ENCODE measurements around the gene MRGPRX2. TPM values are rescaled to one million over a fixed set of nuclear protein-coding genes. Genes with fewer than 3 reads are reported as not detected.
A peak's percentile ranks its signal among the peaks of the same experiment; 100 is the strongest.

Gene MRGPRX2
- total and polyA plus RNA-seq, 4 experiments from 2014 or later, result not detected

GRCh38 chr11:19055905-19056304, 4.6 kb downstream of the MRGPRX2 start:
- H3K4me3 Mint-ChIP-seq, result no peak overlapping the region
- peaks cover 8 to 17% (median 11%) of the 10 kb centered on the region in 4 donors for H3K4me1 Mint-ChIP-seq
- DNase-seq, result no peak
- Histone ChIP-seq H3K9me3 (ENCODE audit: control insufficient read depth in 1 of 2, low read length in 2 of 2) (no peaks in the 10 kb centered on the region), H3K4me1 (ENCODE audit: insufficient read depth, low read length) (peaks cover 8% of the 10 kb centered on the region), H3K27ac (ENCODE audit: low read depth, low read length) (no peak overlapping the region), H3K4me3 (ENCODE audit: low read length in 2 of 2) (no peak overlapping the region), H3K27me3 (ENCODE audit: insufficient read depth, low read length) (no peaks in the 10 kb centered on the region), H3K36me3 (ENCODE audit: insufficient read depth, low read length) (no peaks in the 10 kb centered on the region)
- intact Hi-C loops (cut with micrococcal nuclease), result no loop called here
- ChIA-PET POLR2A (ENCODE audit: partially characterized antibody) (no interaction called here), CTCF (ENCODE audit: partially characterized antibody) (interaction anchor here (7.1 kb wide), 1 partner anchor 16 kb away, joined by 50 read pairs; no protein-coding TSS in a partner anchor)
- no peaks in the 10 kb centered on the region for H3K36me3 Mint-ChIP-seq
- H3K9me3 Mint-ChIP-seq, result peaks cover 0 to 4% (median 0%) of the 10 kb centered on the region in 8 donors
- H3K27me3 Mint-ChIP-seq, result peaks cover 0 to 3% of the 10 kb centered on the region in 2 donors
- peak overlapping the region in 2 of 7 donors; percentile 56 to 64 for H3K27ac Mint-ChIP-seq

- H3K4me1 Mint-ChIP-seq, result peaks cover 1 to 8% (median 2%) of the 10 kb centered on the region in 4 donors
- H3K9me3 Mint-ChIP-seq, result peaks cover 0 to 7% (median under 1%) of the 10 kb centered on the region in 8 donors
- POLR2A ChIA-PET (ENCODE audit: partially characterized antibody), result no interaction called here
- no peak overlapping the region for H3K4me3 ChIP-seq (ENCODE audit: low read length in 2 of 2)
- DNase-seq, result no peak
- H3K36me3 Mint-ChIP-seq, result no peaks in the 10 kb centered on the region
- no peaks in the 10 kb centered on the region for H3K9me3 ChIP-seq (ENCODE audit: control insufficient read depth in 1 of 2, low read length in 2 of 2)
- H3K4me3 Mint-ChIP-seq, result no peak overlapping the region
- no peaks in the 10 kb centered on the region for H3K36me3 ChIP-seq (ENCODE audit: insufficient read depth, low read length)
- H3K4me1 ChIP-seq (ENCODE audit: insufficient read depth, low read length), result no peaks in the 10 kb centered on the region
- intact Hi-C loops (cut with micrococcal nuclease), result no loop called here
- no peak overlapping the region for H3K27ac ChIP-seq (ENCODE audit: low read depth, low read length)
- H3K27me3 Mint-ChIP-seq, result peaks cover 0 to 3% of the 10 kb centered on the region in 2 donors
- H3K27me3 ChIP-seq (ENCODE audit: insufficient read depth, low read length), result no peaks in the 10 kb centered on the region
- H3K27ac Mint-ChIP-seq, result no peak overlapping the region
- CTCF ChIA-PET (ENCODE audit: partially characterized antibody), result interaction anchor here (1.4 kb wide), 1 partner anchor 22 kb away, joined by 5 read pairs; no protein-coding TSS in a partner anchor
These were observed 5.5 kb downstream of the MRGPRX2 start for GRCh38 chr11:19055016-19055415.

GRCh38 chr11:19053909-19054308, 6.6 kb downstream of the MRGPRX2 start:
- H3K27ac ChIP-seq (ENCODE audit: low read depth, low read length), result no peak overlapping the region
- no peaks in the 10 kb centered on the region for H3K27me3 ChIP-seq (ENCODE audit: insufficient read depth, low read length)
- intact Hi-C loops (cut with micrococcal nuclease), result no loop called here
- H3K4me3 Mint-ChIP-seq, result no peak overlapping the region
- peaks cover 0 to 3% of the 10 kb centered on the region in 2 donors for H3K27me3 Mint-ChIP-seq
- H3K27ac Mint-ChIP-seq, result no peak overlapping the region
- ChIA-PET POLR2A (ENCODE audit: partially characterized antibody) (no interaction called here), CTCF (ENCODE audit: partially characterized antibody) (interaction anchor here (1.0 to 4.1 kb wide), 3 partner anchors 18 to 30 kb away, joined by 3 to 25 read pairs (median 5); no protein-coding TSS in a partner anchor)
- no peaks in the 10 kb centered on the region for H3K36me3 ChIP-seq (ENCODE audit: insufficient read depth, low read length)
- peaks cover 0 to 10% (median under 1%) of the 10 kb centered on the region in 8 donors for H3K9me3 Mint-ChIP-seq
- no peaks in the 10 kb centered on the region for H3K4me1 ChIP-seq (ENCODE audit: insufficient read depth, low read length)
- DNase-seq, result no peak
- no peaks in the 10 kb centered on the region for H3K36me3 Mint-ChIP-seq
- no peaks in the 10 kb centered on the region for H3K9me3 ChIP-seq (ENCODE audit: control insufficient read depth in 1 of 2, low read length in 2 of 2)
- no peak overlapping the region for H3K4me3 ChIP-seq (ENCODE audit: low read length in 2 of 2)
- no peaks in the 10 kb centered on the region for H3K4me1 Mint-ChIP-seq

GRCh38 chr11:19050281-19050680, 10.2 kb downstream of the MRGPRX2 start:
- Mint-ChIP-seq H3K9me3 (peaks cover 0 to 10% (median 0%) of the 10 kb centered on the region in 8 donors), H3K4me3 (no peak overlapping the region), H3K27me3 (peaks cover 6 to 10% of the 10 kb centered on the region in 2 donors), H3K4me1 (no peaks in the 10 kb centered on the region), H3K36me3 (no peaks in the 10 kb centered on the region), H3K27ac (no peak overlapping the region)
- Histone ChIP-seq H3K4me3 (ENCODE audit: low read length in 2 of 2) (no peak overlapping the region), H3K27me3 (ENCODE audit: insufficient read depth, low read length) (no peaks in the 10 kb centered on the region), H3K36me3 (ENCODE audit: insufficient read depth, low read length) (no peaks in the 10 kb centered on the region), H3K9me3 (ENCODE audit: control insufficient read depth in 1 of 2, low read length in 2 of 2) (no peaks in the 10 kb centered on the region), H3K27ac (ENCODE audit: low read depth, low read length) (no peak overlapping the region), H3K4me1 (ENCODE audit: insufficient read depth, low read length) (no peaks in the 10 kb centered on the region)
- ChIA-PET CTCF (ENCODE audit: partially characterized antibody) (interaction anchor here (4.1 kb wide), 1 partner anchor 22 kb away, joined by 25 read pairs; no protein-coding TSS in a partner anchor), POLR2A (ENCODE audit: partially characterized antibody) (no interaction called here)
- no peak for DNase-seq
- intact Hi-C loops (cut with micrococcal nuclease), result no loop called here

GRCh38 chr11:19049351-19049750, 11.2 kb downstream of the MRGPRX2 start:
- Mint-ChIP-seq H3K36me3 (no peaks in the 10 kb centered on the region), H3K27ac (no peak overlapping the region), H3K4me3 (no peak overlapping the region), H3K4me1 (no peaks in the 10 kb centered on the region), H3K27me3 (peaks cover 6 to 13% of the 10 kb centered on the region in 2 donors), H3K9me3 (peaks cover 0 to 10% (median 1%) of the 10 kb centered on the region in 8 donors)
- H3K4me3 ChIP-seq (ENCODE audit: low read length in 2 of 2), result no peak overlapping the region
- no peaks in the 10 kb centered on the region for H3K9me3 ChIP-seq (ENCODE audit: control insufficient read depth in 1 of 2, low read length in 2 of 2)
- no peaks in the 10 kb centered on the region for H3K36me3 ChIP-seq (ENCODE audit: insufficient read depth, low read length)
- no peaks in the 10 kb centered on the region for H3K4me1 ChIP-seq (ENCODE audit: insufficient read depth, low read length)
- DNase-seq, result no peak
- CTCF ChIA-PET (ENCODE audit: partially characterized antibody), result no interaction called here
- POLR2A ChIA-PET (ENCODE audit: partially characterized antibody), result no interaction called here
- H3K27ac ChIP-seq (ENCODE audit: low read depth, low read length), result no peak overlapping the region
- no peaks in the 10 kb centered on the region for H3K27me3 ChIP-seq (ENCODE audit: insufficient read depth, low read length)
- intact Hi-C loops (cut with micrococcal nuclease), result no loop called here

- Histone ChIP-seq H3K27ac (ENCODE audit: low read depth, low read length) (no peak overlapping the region), H3K4me3 (ENCODE audit: low read length in 2 of 2) (no peak overlapping the region), H3K36me3 (ENCODE audit: insufficient read depth, low read length) (no peaks in the 10 kb centered on the region), H3K4me1 (ENCODE audit: insufficient read depth, low read length) (no peaks in the 10 kb centered on the region), H3K9me3 (ENCODE audit: control insufficient read depth in 1 of 2, low read length in 2 of 2) (no peaks in the 10 kb centered on the region), H3K27me3 (ENCODE audit: insufficient read depth, low read length) (no peaks in the 10 kb centered on the region)
- Mint-ChIP-seq H3K36me3 (no peaks in the 10 kb centered on the region), H3K27me3 (peaks cover 14 to 18% of the 10 kb centered on the region in 2 donors), H3K4me3 (no peak overlapping the region), H3K9me3 (peaks cover 0 to 22% (median 13%) of the 10 kb centered on the region in 8 donors), H3K4me1 (no peaks in the 10 kb centered on the region), H3K27ac (no peak overlapping the region)
- intact Hi-C loops (cut with micrococcal nuclease), result no loop called here
- POLR2A ChIA-PET (ENCODE audit: partially characterized antibody), result no interaction called here
- no peak for DNase-seq
- CTCF ChIA-PET (ENCODE audit: partially characterized antibody), result interaction anchor here (1.7 kb wide), 1 partner anchor 36 kb away, joined by 5 read pairs; no protein-coding TSS in a partner anchor
These were observed 20.5 kb downstream of the MRGPRX2 start for GRCh38 chr11:19040051-19040450.

- H3K27ac ChIP-seq (ENCODE audit: low read depth, low read length), result no peak overlapping the region
These were observed 21.1 kb downstream of the MRGPRX2 start for GRCh38 chr11:19039409-19039808.

More at GRCh38 chr11:19039409-19039808, 21.1 kb downstream of the MRGPRX2 start:
- H3K9me3 Mint-ChIP-seq, result peaks cover 0 to 22% (median 13%) of the 10 kb centered on the region in 8 donors
- Histone ChIP-seq H3K4me1 (ENCODE audit: insufficient read depth, low read length) (no peaks in the 10 kb centered on the region), H3K36me3 (ENCODE audit: insufficient read depth, low read length) (no peaks in the 10 kb centered on the region), H3K27me3 (ENCODE audit: insufficient read depth, low read length) (no peaks in the 10 kb centered on the region), H3K9me3 (ENCODE audit: control insufficient read depth in 1 of 2, low read length in 2 of 2) (no peaks in the 10 kb centered on the region), H3K4me3 (ENCODE audit: low read length in 2 of 2) (no peak overlapping the region)
- peaks cover 10 to 18% of the 10 kb centered on the region in 2 donors for H3K27me3 Mint-ChIP-seq
- no peak overlapping the region for H3K4me3 Mint-ChIP-seq
- no peak for DNase-seq
- no peaks in the 10 kb centered on the region for H3K36me3 Mint-ChIP-seq
- H3K4me1 Mint-ChIP-seq, result no peaks in the 10 kb centered on the region
- ChIA-PET CTCF (ENCODE audit: partially characterized antibody) (no interaction called here), POLR2A (ENCODE audit: partially characterized antibody) (no interaction called here)
- H3K27ac Mint-ChIP-seq, result no peak overlapping the region
- intact Hi-C loops (cut with micrococcal nuclease), result no loop called here

Data from CD4-positive, alpha-beta memory T cell (primary cell).